HG03354 (cell line): ENCODE results near the gene KTI12.
"Not testable (repeated sequence)": the region's sequence is repeated elsewhere in the genome, so short reads cannot be mapped to it uniquely, and the experiment has no call there.

Source experiments
- ATAC-seq: cut with Tn5 transposase; IDR thresholded peaks from one replicate; pipeline ENCODE4 v1.9.1; 2021; ENCODE audit warnings: mild to moderate bottlenecking; ENCODE audit not compliant: unreplicated experiment, poor library complexity, severe bottlenecking

KTI12 gene

GRCh38 chr1:52045236-52045635, 11.6 kb upstream of the KTI12 start:
- no peak for ATAC-seq

- ATAC-seq = no peak
These were observed 8.1 kb upstream of the KTI12 start for GRCh38 chr1:52041551-52042185.

GRCh38 chr1:52037909-52038308, 4.3 kb upstream of the KTI12 start:
- no peak for ATAC-seq

GRCh38 chr1:52037402-52037814, 3.8 kb upstream of the KTI12 start:
- ATAC-seq = no peak

GRCh38 chr1:52034050-52034384, 407 bp upstream of the KTI12 start:
- no peak for ATAC-seq

GRCh38 chr1:52032785-52033131, 852 bp downstream of the KTI12 start:
- peak; percentile 43 for ATAC-seq

- ATAC-seq = peak; percentile 35
These were observed 1.4 kb downstream of the KTI12 start for GRCh38 chr1:52032124-52032784.

- not testable (repeated sequence) for ATAC-seq
These were observed 4.8 kb downstream of the KTI12 start for GRCh38 chr1:52028839-52029238.

- no peak for ATAC-seq
These were observed 5.3 kb downstream of the KTI12 start for GRCh38 chr1:52028328-52028727.

- ATAC-seq = no peak
These were observed 7.3 kb downstream of the KTI12 start for GRCh38 chr1:52026278-52026677.

- ATAC-seq = no peak
These were observed 11.5 kb downstream of the KTI12 start for GRCh38 chr1:52022133-52022532.

GRCh38 chr1:52008071-52008809, 25.4 kb downstream of the KTI12 start:
- no peak for ATAC-seq

GRCh38 chr1:52007215-52008002, 26.2 kb downstream of the KTI12 start:
- ATAC-seq = no peak

GRCh38 chr1:52006081-52006553, 27.5 kb downstream of the KTI12 start:
- ATAC-seq = not testable (repeated sequence)

- ATAC-seq = not testable (repeated sequence)
These were observed 28.1 kb downstream of the KTI12 start for GRCh38 chr1:52005548-52005947.

GRCh38 chr1:52003877-52004276, 29.7 kb downstream of the KTI12 start:
- no peak for ATAC-seq

- peak; percentile 89 for ATAC-seq
These were observed 31.3 kb downstream of the KTI12 start for GRCh38 chr1:52002038-52002917.

GRCh38 chr1:51998701-51999100, 34.9 kb downstream of the KTI12 start:
- no peak for ATAC-seq

GRCh38 chr1:51997974-51998382, 35.6 kb downstream of the KTI12 start:
- no peak for ATAC-seq
